GM23248 (cell line): ENCODE results near the gene MBTPS1.

Experiments
- EZH2 ChIP-seq: fragments of 200-600 bp; sonication (generic); IDR thresholded peaks from 2 replicates; pipeline ENCODE4 v1.6.1; 2018; ENCODE audit warnings: antibody characterized with exemption, mild to moderate bottlenecking; ENCODE audit not compliant: insufficient read depth, poor library complexity, severe bottlenecking
- EZH2phosphoT487 ChIP-seq: fragments of 200-600 bp; sonication (generic); IDR thresholded peaks from 2 replicates; pipeline ENCODE4 v1.6.1; 2018; ENCODE audit warnings: antibody characterized with exemption, moderate library complexity, mild to moderate bottlenecking, low read depth; ENCODE audit not compliant: insufficient read depth

DNA sequence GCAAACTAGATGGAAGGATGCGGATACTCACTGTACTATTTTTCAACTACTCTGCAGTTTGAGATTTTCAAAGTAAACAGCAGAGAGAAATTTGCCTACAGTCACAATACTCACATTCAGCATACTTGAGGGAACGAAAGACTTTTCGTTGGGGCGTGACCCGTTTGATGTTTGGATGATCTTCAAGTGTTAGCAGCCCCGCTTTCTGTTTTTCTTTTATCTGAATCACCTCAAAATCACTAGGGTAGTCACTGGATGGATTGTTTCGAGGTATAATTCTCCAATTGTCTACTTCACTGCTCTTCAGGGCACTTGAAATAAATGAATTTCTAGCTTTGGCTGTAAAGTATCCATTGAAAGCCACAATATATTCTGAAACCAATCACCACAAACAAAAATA, 17.8 kb downstream of the MBTPS1 start:
- TF ChIP-seq EZH2 (no peak), EZH2phosphoT487 (no peak)
